BJ (cell line): ENCODE data around the gene OR2G2. TPM values are rescaled to one million over a fixed set of nuclear protein-coding genes. Genes with fewer than 3 reads are reported as not detected.

Source experiments
- CTCF ChIA-PET: fragments of 350-600 bp; formaldehyde crosslinking; extraction: SDS; loops from one replicate; lab custom pipeline; 2021; ENCODE audit warnings: antibody characterized with exemption, inconsistent platforms; lab: Yijun Ruan, JAX
- POLR2A ChIA-PET: fragments of 300-600 bp; sonication (Branson Sonifier 250); formaldehyde crosslinking; extraction: SDS; loops from one replicate; lab custom pipeline; 2021; ENCODE audit warnings: antibody characterized with exemption; lab: Charles Lee
- DNase-seq: peaks from one replicate; pipeline ENCODE4 v3.0.0-alpha.2; 2011; ENCODE audit warnings: low read depth
- H3K27me3 ChIP-seq: 2 replicates; pipeline ENCODE4 v1.6.0; 2011; ENCODE audit warnings: low read length; ENCODE audit not compliant: control insufficient read depth, insufficient read depth
- H3K36me3 ChIP-seq: 2 replicates; pipeline ENCODE4 v1.5.1; 2011; ENCODE audit warnings: low read length; ENCODE audit not compliant: control insufficient read depth, insufficient read depth
- H3K4me3 ChIP-seq: 2 replicates; pipeline ENCODE4 v1.5.1; 2011; ENCODE audit warnings: low read depth, mild to moderate bottlenecking, control low read depth, low read length
- polyA plus RNA-seq: library from polyadenylated mRNA; depleted of rRNA; stranded (reverse); fragments of >200 nt; gene quantifications from 2 replicates; pipeline ENCODE4 v1.2.3, GENCODE V29; 2011
- TF ChIP-seq, protein P1 (sequence below): IDR thresholded peaks from 2 replicates; pipeline ENCODE4 v1.5.1; 2011; ENCODE audit warnings: low read depth, mild to moderate bottlenecking, control low read depth, inconsistent platforms, low read length, moderate library complexity; ENCODE audit not compliant: insufficient read depth

OR2G2 gene
- polyA plus RNA-seq, 1 experiment = not detected

DNA sequence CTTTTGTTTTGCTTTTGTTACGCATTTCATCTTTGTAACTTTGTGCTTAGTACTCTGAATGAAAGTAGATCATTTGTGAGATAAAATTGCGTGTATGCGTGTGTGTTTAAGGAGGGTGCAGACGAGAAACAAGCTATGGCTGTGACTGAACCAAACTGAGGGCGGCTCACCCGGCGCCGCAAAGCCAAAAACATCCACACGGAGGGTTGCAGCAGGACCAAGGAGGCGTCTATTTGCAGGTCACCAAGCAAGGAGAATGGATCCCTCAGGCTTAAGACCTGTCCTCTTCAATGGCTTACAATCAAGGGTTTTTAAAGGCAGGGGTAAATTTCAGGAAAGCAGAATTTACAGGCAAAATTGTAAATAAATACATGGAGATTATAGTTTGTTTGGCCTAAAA is 26.4 kb upstream of the OR2G2 start:
- Histone ChIP-seq H3K36me3 (no peaks in the 10 kb centered on the region), H3K4me3 (no peak overlapping the region), H3K27me3 (no peaks in the 10 kb centered on the region)
- TF ChIP-seq, protein P1, sequence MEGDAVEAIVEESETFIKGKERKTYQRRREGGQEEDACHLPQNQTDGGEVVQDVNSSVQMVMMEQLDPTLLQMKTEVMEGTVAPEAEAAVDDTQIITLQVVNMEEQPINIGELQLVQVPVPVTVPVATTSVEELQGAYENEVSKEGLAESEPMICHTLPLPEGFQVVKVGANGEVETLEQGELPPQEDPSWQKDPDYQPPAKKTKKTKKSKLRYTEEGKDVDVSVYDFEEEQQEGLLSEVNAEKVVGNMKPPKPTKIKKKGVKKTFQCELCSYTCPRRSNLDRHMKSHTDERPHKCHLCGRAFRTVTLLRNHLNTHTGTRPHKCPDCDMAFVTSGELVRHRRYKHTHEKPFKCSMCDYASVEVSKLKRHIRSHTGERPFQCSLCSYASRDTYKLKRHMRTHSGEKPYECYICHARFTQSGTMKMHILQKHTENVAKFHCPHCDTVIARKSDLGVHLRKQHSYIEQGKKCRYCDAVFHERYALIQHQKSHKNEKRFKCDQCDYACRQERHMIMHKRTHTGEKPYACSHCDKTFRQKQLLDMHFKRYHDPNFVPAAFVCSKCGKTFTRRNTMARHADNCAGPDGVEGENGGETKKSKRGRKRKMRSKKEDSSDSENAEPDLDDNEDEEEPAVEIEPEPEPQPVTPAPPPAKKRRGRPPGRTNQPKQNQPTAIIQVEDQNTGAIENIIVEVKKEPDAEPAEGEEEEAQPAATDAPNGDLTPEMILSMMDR = no peak
- no peak for DNase-seq
- ChIA-PET CTCF (no interaction called here), POLR2A (no interaction called here)

DNA sequence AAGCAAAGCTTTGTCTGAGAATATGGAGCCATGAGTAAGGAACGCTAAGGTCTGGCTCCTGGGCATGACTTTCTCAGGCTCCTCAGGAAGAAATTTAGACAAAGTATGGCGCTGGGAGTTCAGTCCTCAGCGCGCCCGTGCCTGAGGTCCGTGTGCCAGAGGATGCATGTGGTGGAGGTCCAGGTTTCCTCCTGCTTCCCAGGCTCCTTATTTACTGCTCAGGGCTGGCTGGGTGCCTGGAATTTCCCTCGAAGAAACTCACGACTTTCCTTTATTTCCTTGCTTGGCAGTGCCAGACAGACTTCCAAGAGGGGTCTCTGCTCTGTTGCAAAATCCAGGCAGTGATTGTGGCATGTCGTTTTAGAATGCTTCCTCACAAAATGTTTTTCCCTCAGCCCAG is 26.0 kb upstream of the OR2G2 start:
- Histone ChIP-seq H3K36me3 (no peaks in the 10 kb centered on the region), H3K4me3 (no peak overlapping the region), H3K27me3 (no peaks in the 10 kb centered on the region)
- TF ChIP-seq, protein P1 = no peak
- CTCF ChIA-PET = no interaction called here
- DNase-seq = no peak
- POLR2A ChIA-PET = no interaction called here

DNA sequence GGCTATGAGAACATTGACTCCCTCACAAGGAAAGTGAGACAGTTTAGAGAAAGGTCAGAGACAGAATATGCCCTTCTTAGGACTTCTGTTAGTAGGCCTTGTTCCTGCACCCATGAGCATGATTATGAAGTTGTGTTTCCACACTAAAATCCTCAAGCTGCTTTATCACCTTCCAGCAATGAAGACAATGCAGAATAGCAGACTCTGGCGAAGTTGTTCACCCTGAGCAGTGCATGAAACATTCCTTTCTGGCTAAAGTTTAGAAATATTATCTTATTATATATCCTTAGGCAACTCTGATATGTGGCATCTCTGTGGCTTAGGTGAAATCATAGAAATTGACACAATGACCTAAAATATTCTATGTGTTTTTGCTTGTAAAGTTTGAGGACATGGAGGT is 13.9 kb upstream of the OR2G2 start:
- POLR2A ChIA-PET = no interaction called here
- DNase-seq = no peak
- H3K36me3 ChIP-seq = no peaks in the 10 kb centered on the region
- H3K4me3 ChIP-seq = no peak overlapping the region
- TF ChIP-seq, protein P1 = no peak
- CTCF ChIA-PET = no interaction called here
- H3K27me3 ChIP-seq = no peaks in the 10 kb centered on the region

DNA sequence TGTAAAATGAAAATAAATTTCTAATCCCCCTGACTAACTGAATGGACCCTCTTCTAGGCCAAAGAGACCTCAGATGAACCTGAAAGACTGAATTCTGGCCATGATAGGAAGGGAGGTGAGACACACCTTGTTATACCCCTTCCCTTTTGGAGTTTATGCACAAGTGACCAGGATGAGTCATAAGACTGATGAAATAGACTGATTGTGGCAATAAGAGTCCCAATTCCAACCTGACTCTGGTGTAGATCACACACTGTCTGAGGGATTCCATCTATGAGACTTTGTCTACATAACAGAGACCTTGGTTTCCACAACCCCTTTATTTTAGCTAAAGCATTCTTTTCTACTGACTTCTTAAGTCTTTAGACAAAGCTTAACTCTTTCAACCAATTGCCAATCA is 13.5 kb upstream of the OR2G2 start:
- no peak for DNase-seq
- Histone ChIP-seq H3K36me3 (no peaks in the 10 kb centered on the region), H3K4me3 (no peak overlapping the region), H3K27me3 (no peaks in the 10 kb centered on the region)
- ChIA-PET CTCF (no interaction called here), POLR2A (no interaction called here)
- TF ChIP-seq, protein P1 = no peak

DNA sequence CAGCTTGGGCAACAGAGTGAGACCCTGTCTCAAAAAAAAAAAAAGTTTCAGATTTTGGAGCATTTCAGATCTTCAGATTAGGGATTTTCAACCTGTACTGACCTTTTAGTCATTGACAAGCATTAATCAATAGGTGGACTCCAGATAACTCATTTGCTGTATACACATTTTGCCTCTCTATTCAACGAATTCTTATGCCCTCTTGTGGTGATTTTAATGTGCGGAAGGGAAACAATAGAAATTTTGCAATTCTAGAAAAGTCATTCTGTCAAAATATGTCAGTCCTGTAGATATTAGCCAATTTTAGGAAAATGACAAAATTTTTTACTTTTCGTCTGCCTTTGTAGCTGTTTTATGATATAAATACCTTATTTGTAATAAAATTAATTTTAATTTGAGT is 11.6 kb upstream of the OR2G2 start:
- TF ChIP-seq, protein P1 = no peak
- CTCF ChIA-PET = no interaction called here
- Histone ChIP-seq H3K4me3 (no peak overlapping the region), H3K36me3 (no peaks in the 10 kb centered on the region), H3K27me3 (no peaks in the 10 kb centered on the region)
- POLR2A ChIA-PET = no interaction called here
- no peak for DNase-seq
